ELR (cell line): ENCODE measurements around the gene KCNQ1.
A peak's percentile ranks its signal among the peaks of the same experiment; 100 is the strongest.

Source experiments
- DNase-seq: peaks from one replicate; pipeline ENCODE4 v3.0.0-alpha.2; 2015; ENCODE audit warnings: low read depth

The KCNQ1 gene

DNA sequence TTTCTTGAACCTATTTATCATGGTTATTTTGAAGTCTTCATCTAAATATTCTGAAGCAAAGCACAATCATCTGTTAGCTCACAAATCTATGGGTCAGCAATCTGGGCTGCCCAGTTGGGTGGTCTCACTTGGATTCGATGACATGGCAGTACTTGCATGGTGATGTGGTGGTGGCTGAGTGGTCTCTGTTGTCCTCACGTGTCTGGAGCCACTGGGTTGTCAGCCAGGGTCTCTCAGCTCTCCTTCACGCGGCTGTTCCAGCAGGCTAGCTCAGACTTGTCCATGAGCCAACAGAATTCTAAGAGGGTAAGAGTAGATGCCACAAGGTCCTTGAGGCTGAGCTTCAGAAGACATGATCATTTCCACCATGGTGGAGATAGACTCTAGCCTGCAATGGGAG is 321.4 kb downstream of the KCNQ1 start:
- DNase-seq = no peak

DNA sequence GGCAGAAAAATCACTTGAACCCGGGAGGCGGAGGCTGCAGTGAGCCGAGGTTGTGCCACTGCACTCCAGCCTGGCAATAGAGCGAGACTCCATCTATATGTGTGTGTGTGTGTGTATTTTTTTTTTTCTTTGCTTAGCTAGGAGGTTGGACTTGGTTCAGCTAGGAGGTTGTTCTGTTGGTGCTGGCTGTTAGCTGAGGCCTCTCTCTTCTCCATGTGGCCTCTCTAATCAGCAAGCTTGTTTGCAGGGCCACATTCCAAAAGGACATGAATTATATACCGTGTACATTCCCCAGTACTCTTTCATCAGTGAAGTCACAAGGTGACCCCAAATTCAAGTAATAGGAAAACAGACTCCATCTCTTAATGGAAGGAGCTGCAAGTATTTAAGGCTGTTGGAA is 322.3 kb downstream of the KCNQ1 start:
- DNase-seq = no peak

DNA sequence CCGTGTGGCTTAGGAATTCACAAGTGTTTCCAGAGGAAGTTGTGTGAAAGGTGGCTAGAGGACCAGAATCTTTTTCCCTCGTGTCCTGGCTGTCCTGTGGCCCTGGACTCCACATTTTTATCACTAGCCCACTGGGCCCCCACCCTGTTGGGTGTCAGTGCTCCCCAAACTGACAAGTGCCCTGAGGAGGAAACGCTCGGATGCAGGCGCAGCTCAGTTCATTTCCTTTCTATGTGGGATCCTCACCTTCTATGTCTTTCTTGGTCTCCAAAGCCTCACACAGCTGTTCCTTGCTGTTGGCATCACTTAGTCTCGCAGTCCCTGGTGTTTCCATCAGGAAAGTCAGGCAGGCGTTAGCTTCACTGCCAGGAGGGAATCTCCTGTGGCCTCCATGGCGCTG is 323.0 kb downstream of the KCNQ1 start:
- no peak for DNase-seq

GRCh38 chr11:2768471-2769408 is 323.9 kb downstream of the KCNQ1 start:
- DNase-seq = peak; percentile 92

DNA sequence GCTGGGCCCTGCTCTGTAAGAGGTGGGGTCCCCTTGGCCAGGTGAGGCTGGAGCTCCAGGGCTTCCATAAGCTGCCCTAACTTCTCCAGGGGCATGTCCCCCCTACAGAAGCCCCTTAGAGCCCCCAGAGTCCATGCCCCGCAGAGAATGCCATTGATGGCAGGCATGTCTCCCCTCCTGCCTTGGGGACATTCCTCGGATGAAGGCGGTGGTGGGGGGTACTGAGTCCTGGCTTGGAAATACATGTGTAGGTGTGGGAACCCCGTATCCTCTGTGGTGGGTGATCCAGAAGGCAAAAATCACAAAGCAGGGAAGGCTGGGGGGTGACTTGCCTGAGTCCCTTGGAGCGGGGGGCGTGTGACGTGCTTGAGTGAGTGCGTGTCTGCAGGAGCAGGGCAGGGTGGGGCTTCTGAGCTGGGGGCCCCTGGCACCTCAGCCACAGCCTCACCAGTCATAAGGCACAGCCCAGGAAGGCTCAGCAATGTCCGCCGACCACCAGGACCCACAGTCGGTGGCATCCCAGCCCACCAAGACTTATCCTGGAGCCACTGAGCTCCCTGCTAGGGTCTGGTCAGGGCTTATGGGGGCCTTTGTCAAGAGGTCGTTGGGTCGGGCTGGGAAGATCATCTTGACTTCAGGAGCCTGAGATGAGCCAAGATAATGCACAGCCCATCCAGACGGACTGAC is 324.7 kb downstream of the KCNQ1 start:
- DNase-seq = no peak

GRCh38 chr11:2770096-2770751 is 325.4 kb downstream of the KCNQ1 start:
- no peak for DNase-seq

- no peak for DNase-seq
Measured at GRCh38 chr11:2770761-2771301, 326.0 kb downstream of the KCNQ1 start.

DNA sequence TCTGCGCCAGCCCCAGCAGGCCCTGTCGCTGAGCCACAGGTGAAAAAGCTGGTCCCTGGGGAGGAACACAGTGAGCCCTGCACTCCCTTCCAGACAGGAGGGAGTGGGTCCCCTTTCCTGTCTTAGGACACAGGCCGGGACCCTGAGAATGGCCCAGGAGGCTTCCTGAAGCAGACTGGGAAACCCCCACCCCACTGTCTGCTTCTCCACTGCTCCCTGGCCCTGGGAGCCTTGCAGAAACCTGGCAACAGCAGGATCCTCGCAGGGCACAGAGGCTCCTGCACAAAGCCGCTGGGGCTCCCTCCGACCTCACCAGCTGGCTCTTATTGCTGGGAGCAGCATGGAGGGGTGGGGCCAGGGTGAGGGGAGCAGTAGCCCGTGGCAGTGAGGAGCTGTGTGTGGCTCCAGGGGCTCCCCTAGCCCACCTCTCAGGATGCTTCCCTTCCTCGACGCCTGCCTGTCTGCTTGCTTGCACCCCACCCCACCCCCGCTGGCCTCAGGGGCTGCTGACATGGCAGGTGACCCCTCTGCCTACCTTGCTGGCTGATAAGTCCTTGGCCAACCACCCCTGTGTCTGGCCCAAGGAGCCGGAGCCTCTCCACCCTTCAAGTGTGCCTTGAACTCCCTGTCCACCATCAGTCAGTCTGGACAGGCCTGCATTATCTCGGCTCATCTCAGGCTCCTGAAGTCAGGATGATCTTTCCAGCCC is 327.1 kb downstream of the KCNQ1 start:
- no peak for DNase-seq

- DNase-seq = peak; percentile 75
Measured at GRCh38 chr11:2772544-2773031, 327.8 kb downstream of the KCNQ1 start.

DNA sequence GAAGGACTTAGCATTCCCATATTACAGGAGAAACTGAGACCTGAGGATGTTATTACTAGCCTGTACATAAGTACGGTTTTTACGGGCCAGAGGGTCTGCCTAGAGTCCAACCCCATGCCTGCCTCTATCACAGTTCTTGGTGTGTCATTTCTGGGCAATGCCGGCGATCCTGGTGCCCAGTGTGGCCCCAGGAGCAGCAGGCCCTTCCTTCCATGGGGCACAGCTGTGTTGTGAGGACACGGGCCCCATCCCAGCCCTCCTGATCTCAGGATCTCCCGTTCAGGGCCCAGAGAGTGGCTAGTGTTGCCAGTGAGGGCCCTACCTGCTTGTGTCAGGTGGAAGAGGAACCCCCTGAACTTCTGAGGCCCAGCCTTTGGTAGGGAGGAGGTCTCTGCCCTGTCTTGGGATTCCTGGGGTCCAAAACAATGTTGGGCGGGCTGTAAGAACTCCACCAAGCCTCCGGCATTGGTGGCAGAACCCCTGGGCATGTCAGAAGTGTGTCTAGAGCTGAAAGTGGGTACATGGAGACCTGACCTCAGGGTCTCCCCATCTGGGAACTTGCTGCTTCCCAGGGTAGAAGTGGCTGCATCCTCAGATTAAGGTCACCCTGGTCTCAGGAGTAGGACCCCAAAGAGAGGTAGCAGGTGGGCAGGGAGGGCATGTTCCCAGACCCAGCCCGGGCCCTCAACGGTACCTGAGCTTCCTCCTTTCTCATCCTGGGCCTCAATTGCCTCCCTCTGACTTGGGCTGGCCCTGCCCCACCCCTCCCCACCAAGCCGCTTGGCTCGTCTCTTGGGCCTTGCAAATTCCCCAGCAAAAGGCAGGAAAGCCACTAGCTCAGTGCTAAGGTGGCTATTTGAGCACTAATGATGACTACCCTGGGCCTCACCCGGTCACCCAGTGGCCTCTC is 329.6 kb downstream of the KCNQ1 start:
- DNase-seq = no peak

GRCh38 chr11:2775083-2775625 is 330.3 kb downstream of the KCNQ1 start:
- DNase-seq = no peak

GRCh38 chr11:2775626-2776350 is 331.0 kb downstream of the KCNQ1 start:
- DNase-seq = no peak

GRCh38 chr11:2776351-2777061 is 331.7 kb downstream of the KCNQ1 start:
- no peak for DNase-seq

GRCh38 chr11:2777386-2777785 is 332.6 kb downstream of the KCNQ1 start:
- DNase-seq = peak; percentile 48

GRCh38 chr11:2777871-2778629 is 333.2 kb downstream of the KCNQ1 start:
- DNase-seq = no peak

DNA sequence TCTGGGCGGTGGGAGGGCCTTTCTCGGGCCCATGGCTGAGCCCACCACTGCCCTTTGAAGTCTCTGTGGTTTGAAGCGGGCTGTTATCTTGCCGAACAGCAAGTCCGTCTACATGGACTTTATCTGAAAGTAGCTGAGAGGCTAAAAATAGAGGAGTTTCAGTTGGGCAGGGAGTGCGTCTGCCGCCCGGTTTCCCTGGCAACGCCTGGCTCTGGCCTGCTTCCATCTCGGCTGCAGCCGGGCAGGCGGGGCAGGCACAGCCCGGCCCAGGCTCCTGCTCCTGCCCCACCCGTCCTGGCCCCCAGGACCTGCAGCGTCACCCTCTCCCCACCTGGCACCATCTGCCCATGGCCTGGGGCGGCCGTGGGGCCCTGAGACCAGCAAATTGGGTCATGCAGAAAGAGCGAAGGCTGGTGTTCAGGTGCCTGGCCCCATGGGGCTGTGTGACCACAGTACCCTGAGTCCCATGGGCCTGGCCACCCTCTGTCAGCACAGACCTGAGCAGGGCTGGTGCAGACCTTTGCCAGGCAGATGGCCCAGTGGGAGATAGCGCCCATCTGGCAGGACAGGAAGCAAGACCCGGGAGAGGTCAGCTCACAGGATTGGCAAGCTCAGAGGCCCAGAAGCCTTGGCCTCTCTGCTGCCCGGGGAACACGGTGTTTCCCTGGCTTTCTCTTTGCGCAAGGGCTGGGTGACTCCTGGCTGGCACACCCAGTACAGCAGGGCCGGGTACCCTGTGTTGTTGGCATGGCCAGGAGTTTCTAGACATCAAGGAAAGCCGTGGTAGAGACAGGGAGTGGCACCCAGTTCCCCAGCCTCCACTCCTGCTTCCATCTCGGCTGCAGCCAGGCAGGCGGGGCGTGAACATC is 334.1 kb downstream of the KCNQ1 start:
- DNase-seq = no peak

DNA sequence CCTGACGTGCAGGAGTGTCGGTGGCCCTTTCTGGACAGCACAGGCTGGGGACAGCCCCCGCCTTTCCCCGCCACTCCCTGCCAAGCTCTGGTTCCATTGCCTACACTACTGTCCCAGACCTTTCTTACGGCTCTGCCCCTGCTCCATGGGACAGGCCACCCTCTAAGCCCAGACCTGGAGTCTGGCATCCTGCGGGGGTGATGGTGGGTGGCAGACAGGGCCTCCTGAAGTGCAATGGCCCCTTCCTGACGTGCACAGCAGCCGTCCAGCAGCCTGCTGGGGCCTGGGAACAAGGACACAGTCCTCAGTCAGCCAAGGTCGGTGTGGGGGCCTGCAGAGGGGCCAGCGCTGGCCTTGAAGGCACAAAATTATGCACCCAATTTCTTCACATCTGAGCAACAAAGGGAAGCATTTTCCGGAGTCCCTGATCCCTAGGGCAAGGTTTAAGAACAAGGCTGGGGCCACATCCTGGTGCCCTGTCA is 334.7 kb downstream of the KCNQ1 start:
- DNase-seq = no peak
